MCF 10A (cell line): Measurements from ENCODE around the gene ANKRD40. TPM values are rescaled to one million over a fixed set of nuclear protein-coding genes. Genes with fewer than 3 reads are reported as not detected.

Experiments
- BruUV-seq: library from RNA; stranded (reverse); fragments of 400-500 nt; replicated peaks from 2 replicates; lab custom pipeline; 2021; lab: Mats Ljungman, UMichigan
- CTCF ChIA-PET: fragments of 300-600 bp; sonication (Branson Sonifier 250); formaldehyde crosslinking; extraction: SDS; loops from one replicate; lab custom pipeline; 2021; ENCODE audit warnings: antibody characterized with exemption, inconsistent platforms; lab: Yijun Ruan, JAX
- POLR2A ChIA-PET: fragments of 300-600, 350-650 bp; sonication (Branson Sonifier 250); formaldehyde crosslinking; extraction: SDS; loops from one replicate; lab custom pipeline; 2020; ENCODE audit warnings: antibody characterized with exemption, inconsistent platforms; lab: Yijun Ruan, JAX
- DNase-seq: peaks from one replicate; pipeline ENCODE4 v3.0.0-alpha.2; 2018; ENCODE audit not compliant: unreplicated experiment
- H3K27ac Mint-ChIP-seq: one replicate; pipeline ENCODE4 v1.8.0; 2022; ENCODE audit warnings: mild to moderate bottlenecking, low read depth, mixed read lengths; ENCODE audit not compliant: unreplicated experiment
- H3K27me3 Mint-ChIP-seq: one replicate; pipeline ENCODE4 v1.8.0; 2022; ENCODE audit warnings: mixed read lengths; ENCODE audit not compliant: insufficient read depth, unreplicated experiment
- H3K36me3 Mint-ChIP-seq: one replicate; pipeline ENCODE4 v1.8.0; 2022; ENCODE audit warnings: mild to moderate bottlenecking, moderate library complexity, mixed read lengths; ENCODE audit not compliant: insufficient read depth, unreplicated experiment
- H3K4me1 Mint-ChIP-seq: one replicate; pipeline ENCODE4 v1.8.0; 2022; ENCODE audit warnings: mixed read lengths; ENCODE audit not compliant: insufficient read depth, unreplicated experiment
- H3K4me3 Mint-ChIP-seq: one replicate; pipeline ENCODE4 v1.8.0; 2022; ENCODE audit warnings: mild to moderate bottlenecking, moderate library complexity, mixed read lengths; ENCODE audit not compliant: unreplicated experiment
- H3K9me3 Mint-ChIP-seq: one replicate; pipeline ENCODE4 v1.8.0; 2022; ENCODE audit warnings: mixed read lengths; ENCODE audit not compliant: unreplicated experiment
- CTCF ChIP-seq: fragments of 200-600 bp; IDR thresholded peaks from one replicate; pipeline ENCODE4 v1.8.0; 2022; ENCODE audit warnings: antibody characterized with exemption, mild to moderate bottlenecking; ENCODE audit not compliant: unreplicated experiment
- intact Hi-C: fragments of 100-400 bp; cut with micrococcal nuclease; formaldehyde crosslinking; loops from 2 replicates; pipeline ENCODE4 v1.14.1; 2022
- total RNA-seq: library from RNA; stranded (reverse); gene quantifications from 2 replicates; pipeline ENCODE4 v1.2.3, GENCODE V29; 2022

The ANKRD40 gene
- total RNA-seq, 1 experiment from 2014 or later, result 42.2 TPM

GRCh38 chr17:50685334-50685665 is 22.4 kb downstream of the ANKRD40 start:
- POLR2A ChIA-PET, result interaction anchor here (0.6 to 4.1 kb wide), 6 partner anchors 11 to 256 kb away, joined by 3 to 29 read pairs (median 6); no protein-coding TSS in a partner anchor
- Mint-ChIP-seq H3K4me1 (peaks cover 43% of the 10 kb centered on the region), H3K4me3 (no peak overlapping the region), H3K36me3 (peaks cover 55% of the 10 kb centered on the region), H3K9me3 (no peaks in the 10 kb centered on the region), H3K27me3 (no peaks in the 10 kb centered on the region), H3K27ac (peak overlapping the region; percentile 46)
- no TSS peak for BruUV-seq
- TF ChIP-seq CTCF, result no peak
- no peak for DNase-seq
- intact Hi-C loops, result no loop called here
- CTCF ChIA-PET, result interaction anchor here (0.7 to 9.0 kb wide), 4 partner anchors 9 to 55 kb away, joined by 3 to 118 read pairs (median 16); partner anchors contain the start of gene ABCC3

GRCh38 chr17:50684612-50685333 is 22.9 kb downstream of the ANKRD40 start:
- intact Hi-C loops, result loop anchor here (5.0 kb wide), 1 partner anchor 137 kb away; the partner anchor contains the start of gene SPATA20
- no peak for TF ChIP-seq CTCF
- Mint-ChIP-seq H3K27ac (peak overlapping the region; percentile 46), H3K4me3 (no peak overlapping the region), H3K4me1 (peaks cover 43% of the 10 kb centered on the region), H3K27me3 (no peaks in the 10 kb centered on the region), H3K36me3 (peaks cover 54% of the 10 kb centered on the region), H3K9me3 (no peaks in the 10 kb centered on the region)
- CTCF ChIA-PET, result interaction anchor here (1.0 to 9.0 kb wide), 5 partner anchors 10 to 55 kb away, joined by 4 to 118 read pairs (median 9); partner anchors contain the start of gene ABCC3
- no TSS peak for BruUV-seq
- POLR2A ChIA-PET, result interaction anchor here (0.6 to 4.1 kb wide), 8 partner anchors 10 to 256 kb away, joined by 3 to 29 read pairs (median 5); no protein-coding TSS in a partner anchor
- DNase-seq, result peak; percentile 83

DNA sequence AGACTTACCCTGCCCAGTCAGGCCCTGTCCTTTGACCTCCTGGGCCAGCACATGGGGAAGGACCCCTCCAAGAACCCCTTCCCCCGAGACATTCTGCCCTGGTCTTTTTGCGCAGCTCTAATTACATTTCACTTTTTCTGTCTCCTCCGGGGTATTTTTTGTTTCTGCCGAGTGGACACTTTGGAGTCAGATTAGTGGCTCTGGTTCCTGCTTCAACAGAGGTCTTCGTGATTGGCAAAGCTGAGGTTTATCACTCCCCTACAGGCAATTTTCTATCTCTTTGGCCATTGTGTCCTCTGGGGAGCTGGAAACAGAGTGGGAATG is 23.5 kb downstream of the ANKRD40 start:
- Mint-ChIP-seq H3K36me3 (peaks cover 55% of the 10 kb centered on the region), H3K27ac (peak overlapping the region; percentile 46), H3K9me3 (no peaks in the 10 kb centered on the region), H3K4me1 (peaks cover 39% of the 10 kb centered on the region), H3K4me3 (no peak overlapping the region), H3K27me3 (no peaks in the 10 kb centered on the region)
- intact Hi-C loops, result loop anchor here (5.0 kb wide), 1 partner anchor 137 kb away; the partner anchor contains the start of gene SPATA20
- ChIA-PET POLR2A (interaction anchor here (1.0 to 4.1 kb wide), 6 partner anchors 10 to 166 kb away, joined by 3 to 29 read pairs (median 5); no protein-coding TSS in a partner anchor), CTCF (interaction anchor here (1.0 to 9.0 kb wide), 4 partner anchors 9 to 54 kb away, joined by 4 to 118 read pairs (median 14); partner anchors contain the start of gene ABCC3)
- TF ChIP-seq CTCF, result no peak
- BruUV-seq, result no TSS peak
- no peak for DNase-seq
